IPS-15b (cell line): ENCODE measurements around the gene ZC3H14.
A peak's percentile ranks its signal among the peaks of the same experiment; 100 is the strongest.
"Not testable (repeated sequence)": the region's sequence is repeated elsewhere in the genome, so short reads cannot be mapped to it uniquely, and the experiment has no call there.

ENCODE experiments used
- H3K27me3 ChIP-seq: one replicate; pipeline ENCODE4 v1.6.1; 2013; ENCODE audit warnings: low read length; ENCODE audit not compliant: control insufficient read depth, insufficient read depth
- H3K36me3 ChIP-seq: one replicate; pipeline ENCODE4 v1.6.1; 2013; ENCODE audit warnings: low read length; ENCODE audit not compliant: control insufficient read depth, insufficient read depth
- H3K4me1 ChIP-seq: one replicate; pipeline ENCODE4 v1.6.1; 2013; ENCODE audit warnings: mild to moderate bottlenecking, low read length; ENCODE audit not compliant: control insufficient read depth, insufficient read depth
- H3K4me3 ChIP-seq: one replicate; pipeline ENCODE4 v1.5.1; 2013; ENCODE audit warnings: low read depth, low read length
- H3K9ac ChIP-seq: one replicate; pipeline ENCODE4 v1.6.1; 2013; ENCODE audit warnings: low read depth, mild to moderate bottlenecking, low read length
- H3K9me3 ChIP-seq: one replicate; pipeline ENCODE4 v1.6.1; 2013; ENCODE audit warnings: mild to moderate bottlenecking, low read length; ENCODE audit not compliant: control insufficient read depth, insufficient read depth

Gene ZC3H14, protein sequence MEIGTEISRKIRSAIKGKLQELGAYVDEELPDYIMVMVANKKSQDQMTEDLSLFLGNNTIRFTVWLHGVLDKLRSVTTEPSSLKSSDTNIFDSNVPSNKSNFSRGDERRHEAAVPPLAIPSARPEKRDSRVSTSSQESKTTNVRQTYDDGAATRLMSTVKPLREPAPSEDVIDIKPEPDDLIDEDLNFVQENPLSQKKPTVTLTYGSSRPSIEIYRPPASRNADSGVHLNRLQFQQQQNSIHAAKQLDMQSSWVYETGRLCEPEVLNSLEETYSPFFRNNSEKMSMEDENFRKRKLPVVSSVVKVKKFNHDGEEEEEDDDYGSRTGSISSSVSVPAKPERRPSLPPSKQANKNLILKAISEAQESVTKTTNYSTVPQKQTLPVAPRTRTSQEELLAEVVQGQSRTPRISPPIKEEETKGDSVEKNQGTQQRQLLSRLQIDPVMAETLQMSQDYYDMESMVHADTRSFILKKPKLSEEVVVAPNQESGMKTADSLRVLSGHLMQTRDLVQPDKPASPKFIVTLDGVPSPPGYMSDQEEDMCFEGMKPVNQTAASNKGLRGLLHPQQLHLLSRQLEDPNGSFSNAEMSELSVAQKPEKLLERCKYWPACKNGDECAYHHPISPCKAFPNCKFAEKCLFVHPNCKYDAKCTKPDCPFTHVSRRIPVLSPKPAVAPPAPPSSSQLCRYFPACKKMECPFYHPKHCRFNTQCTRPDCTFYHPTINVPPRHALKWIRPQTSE

DNA sequence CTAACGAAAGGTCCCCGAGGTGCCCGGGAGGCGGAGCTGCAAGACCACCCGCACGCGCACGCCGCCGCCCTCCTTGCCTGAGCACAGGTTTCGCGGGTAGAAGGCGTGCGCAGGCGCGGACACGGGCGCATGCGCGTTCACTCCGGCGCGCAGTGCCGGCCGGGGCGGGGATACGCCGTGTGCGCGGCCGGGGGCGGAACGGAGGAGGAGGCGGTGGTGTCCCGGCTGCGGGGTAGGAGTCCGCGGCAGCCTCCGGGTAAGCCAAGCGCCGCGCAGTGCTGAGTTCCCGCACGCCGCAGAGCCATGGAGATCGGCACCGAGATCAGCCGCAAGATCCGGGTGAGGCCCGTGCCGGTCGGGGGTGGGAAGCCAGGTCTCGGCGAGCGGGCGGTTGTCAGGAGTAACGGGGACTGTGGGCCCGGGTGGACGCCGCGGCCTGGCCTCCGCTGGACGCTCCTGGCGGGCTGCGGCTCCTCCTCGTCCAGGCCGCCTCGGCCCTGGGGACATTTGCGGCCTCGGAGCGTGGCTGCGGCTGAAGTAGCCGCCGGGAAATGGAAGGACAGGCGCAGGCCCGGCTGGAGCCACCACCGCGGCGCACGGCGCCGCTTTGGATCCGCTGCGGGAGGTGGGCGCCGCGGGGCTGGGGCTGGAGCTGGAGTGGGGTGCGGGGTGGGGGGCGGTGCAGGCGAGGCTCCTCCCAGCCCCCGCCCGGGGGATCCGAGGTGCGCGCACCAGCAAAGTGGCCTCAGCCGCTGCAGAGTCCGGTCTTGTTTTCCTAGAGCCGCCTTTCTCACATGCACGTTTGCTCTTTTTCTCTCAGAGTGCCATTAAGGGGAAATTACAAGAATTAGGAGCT, at the start of gene ZC3H14:
Gene ZC3H14, plus strand, starts transcription at position 207 of the 856 bp plus-strand sequence. Its CDS starts 97 bp downstream, at position 304.
- H3K27me3 ChIP-seq = no peaks in the 10 kb centered on the region
- peak within 1 kb of the TSS; percentile 80 for H3K9ac ChIP-seq
- H3K4me3 ChIP-seq = peak within 1 kb of the TSS; percentile 82
- H3K4me1 ChIP-seq = peaks cover 11% of the 10 kb centered on the region
- peaks cover 2% of the 10 kb centered on the region for H3K36me3 ChIP-seq
- H3K9me3 ChIP-seq = no peaks in the 10 kb centered on the region

DNA sequence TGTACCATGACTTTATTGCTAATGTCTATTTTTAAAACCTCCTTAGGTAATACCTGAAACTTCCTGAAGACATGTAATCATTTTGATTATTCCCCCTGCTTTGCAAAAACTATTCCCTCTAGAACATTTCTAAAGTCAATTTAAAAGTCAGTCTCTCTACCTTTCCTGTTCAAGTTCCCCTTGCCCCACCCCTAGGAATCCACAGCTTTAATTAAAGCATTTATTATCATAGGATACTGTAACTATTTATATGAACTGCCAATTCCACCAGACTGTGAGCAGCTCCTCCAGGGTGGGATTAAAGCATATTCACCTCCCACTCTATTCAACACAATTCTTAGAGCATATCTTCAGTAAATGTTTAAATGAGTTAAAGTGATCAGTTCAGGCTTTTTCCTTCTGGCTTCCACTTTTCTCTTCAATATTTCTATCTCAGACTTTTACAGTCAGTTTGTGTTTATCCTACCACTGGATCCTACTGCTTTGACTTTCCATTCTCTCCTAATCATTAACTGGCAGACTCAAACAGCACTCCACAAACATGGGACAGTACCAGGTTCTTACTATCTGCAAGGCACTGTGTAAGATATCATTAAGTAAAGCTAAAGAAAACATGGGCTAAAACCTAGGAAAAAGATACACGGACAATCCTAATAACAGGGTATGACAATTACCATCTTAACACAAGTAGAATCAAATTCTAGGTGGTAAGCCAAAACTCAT, 47.2 kb upstream of the ZC3H14 start:
- no peak overlapping the region for H3K4me3 ChIP-seq
- H3K9ac ChIP-seq = no peak overlapping the region
- H3K9me3 ChIP-seq = no peaks in the 10 kb centered on the region
- no peaks in the 10 kb centered on the region for H3K27me3 ChIP-seq
- no peaks in the 10 kb centered on the region for H3K4me1 ChIP-seq
- H3K36me3 ChIP-seq = no peaks in the 10 kb centered on the region

DNA sequence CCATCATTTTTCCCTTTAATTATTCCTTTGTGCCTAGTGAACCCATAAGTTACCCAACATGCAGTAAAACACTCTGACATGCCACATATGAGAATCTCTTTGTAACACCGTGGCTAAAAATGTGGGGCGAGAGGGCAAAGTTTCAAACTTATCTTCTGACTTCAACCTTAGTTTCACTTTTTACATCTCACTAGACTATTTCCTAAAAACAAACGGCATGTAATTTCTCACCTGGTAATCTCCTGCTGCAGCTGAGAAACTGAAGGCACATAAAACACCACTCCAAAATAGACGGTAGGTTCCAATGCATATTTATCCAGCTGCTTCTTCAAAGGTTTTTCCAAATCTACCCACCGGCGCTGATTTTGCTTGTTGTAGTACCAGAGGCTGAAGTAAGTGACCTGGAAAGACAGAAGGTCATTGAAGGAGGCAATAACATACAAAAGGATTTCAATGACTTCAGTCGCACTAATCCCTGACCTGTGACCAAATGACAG, 45.9 kb upstream of the ZC3H14 start:
- Histone ChIP-seq H3K9ac (no peak overlapping the region), H3K9me3 (no peaks in the 10 kb centered on the region), H3K4me3 (no peak overlapping the region), H3K4me1 (no peaks in the 10 kb centered on the region), H3K27me3 (no peaks in the 10 kb centered on the region), H3K36me3 (no peaks in the 10 kb centered on the region)

DNA sequence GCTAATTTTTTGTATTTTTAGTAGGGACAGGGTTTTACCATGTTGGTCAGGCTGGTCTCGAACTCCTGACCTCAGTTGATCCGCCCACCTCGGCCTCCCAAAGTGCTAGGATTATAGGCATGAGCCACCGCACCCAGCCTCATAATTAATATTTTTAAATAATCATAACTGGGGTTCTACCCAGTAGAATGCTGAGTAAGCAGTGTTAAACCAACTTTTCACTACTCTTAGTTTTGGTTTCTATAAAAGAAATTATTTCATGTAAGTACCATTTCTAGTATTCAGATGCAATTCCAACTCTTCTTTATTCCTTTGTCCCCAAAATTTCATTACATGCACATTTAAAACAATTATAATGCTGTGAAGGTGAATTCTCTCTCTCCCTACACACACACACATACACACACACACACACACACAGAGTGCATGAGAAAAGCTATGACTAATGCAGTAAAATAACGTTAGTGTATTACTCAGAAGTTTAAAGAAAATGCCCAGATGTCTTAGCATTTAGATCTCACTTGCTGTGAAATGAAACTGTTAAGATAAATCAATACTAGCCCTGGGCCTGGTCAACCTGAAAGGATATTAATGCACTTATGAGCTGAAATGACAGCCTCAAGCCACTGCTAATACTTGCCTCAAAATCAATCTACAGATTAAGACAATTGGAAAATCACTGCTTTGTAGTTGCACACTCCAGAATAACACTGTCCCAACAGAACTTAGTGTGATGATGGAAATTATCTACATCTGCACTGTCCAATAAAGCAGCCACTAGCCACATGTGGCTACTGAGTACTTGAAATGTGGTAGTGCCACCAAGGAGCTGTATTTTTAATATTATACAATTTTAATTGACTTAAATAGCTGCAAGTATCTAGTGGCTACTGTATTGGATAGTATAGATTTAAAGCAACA, 44.0 kb upstream of the ZC3H14 start:
- no peaks in the 10 kb centered on the region for H3K9me3 ChIP-seq
- no peak overlapping the region for H3K9ac ChIP-seq
- H3K4me3 ChIP-seq = no peak overlapping the region
- H3K4me1 ChIP-seq = no peaks in the 10 kb centered on the region
- no peaks in the 10 kb centered on the region for H3K36me3 ChIP-seq
- no peaks in the 10 kb centered on the region for H3K27me3 ChIP-seq

DNA sequence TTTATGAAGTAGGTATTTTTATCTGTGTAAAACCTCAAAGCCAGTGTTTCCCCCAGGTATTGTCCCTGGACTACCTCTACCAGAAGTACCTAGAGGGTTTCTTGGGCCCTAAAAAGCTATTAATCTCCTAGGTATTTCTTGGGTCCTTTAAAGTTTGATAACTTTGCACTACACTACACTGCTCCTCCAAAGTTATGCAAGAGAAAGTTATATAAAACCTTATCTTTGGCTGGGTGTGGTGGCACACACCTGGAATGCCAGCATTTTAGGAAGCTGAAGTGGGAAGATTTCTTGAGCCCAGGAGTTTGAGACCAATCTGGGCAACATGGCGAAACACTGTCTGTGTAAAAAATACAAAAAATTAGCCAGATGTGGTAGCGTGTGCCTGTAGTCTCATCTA, 42.9 kb upstream of the ZC3H14 start:
- Histone ChIP-seq H3K9me3 (no peaks in the 10 kb centered on the region), H3K9ac (no peak overlapping the region), H3K36me3 (no peaks in the 10 kb centered on the region), H3K4me1 (no peaks in the 10 kb centered on the region), H3K4me3 (no peak overlapping the region), H3K27me3 (no peaks in the 10 kb centered on the region)

DNA sequence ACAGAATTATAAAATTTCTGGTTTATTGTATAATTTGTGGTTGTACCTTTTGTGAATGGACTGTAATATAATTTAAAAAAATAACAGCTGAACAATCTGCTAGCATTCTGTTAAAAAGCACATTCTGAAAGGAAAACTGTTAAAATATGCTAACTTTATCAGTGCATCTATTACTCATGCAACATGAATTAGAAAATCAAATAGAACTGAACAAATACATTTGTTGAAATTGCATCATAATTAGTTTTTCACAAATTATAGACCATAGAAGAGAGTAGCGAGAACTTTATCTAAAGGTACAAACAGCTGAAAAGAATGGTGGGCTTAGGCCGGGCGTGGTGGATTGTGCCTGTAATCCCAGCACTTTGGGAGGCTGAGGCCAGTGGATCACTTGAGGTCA, 41.0 kb upstream of the ZC3H14 start:
- Histone ChIP-seq H3K9ac (no peak overlapping the region), H3K9me3 (no peaks in the 10 kb centered on the region), H3K4me3 (no peak overlapping the region), H3K36me3 (no peaks in the 10 kb centered on the region), H3K27me3 (no peaks in the 10 kb centered on the region), H3K4me1 (no peaks in the 10 kb centered on the region)

DNA sequence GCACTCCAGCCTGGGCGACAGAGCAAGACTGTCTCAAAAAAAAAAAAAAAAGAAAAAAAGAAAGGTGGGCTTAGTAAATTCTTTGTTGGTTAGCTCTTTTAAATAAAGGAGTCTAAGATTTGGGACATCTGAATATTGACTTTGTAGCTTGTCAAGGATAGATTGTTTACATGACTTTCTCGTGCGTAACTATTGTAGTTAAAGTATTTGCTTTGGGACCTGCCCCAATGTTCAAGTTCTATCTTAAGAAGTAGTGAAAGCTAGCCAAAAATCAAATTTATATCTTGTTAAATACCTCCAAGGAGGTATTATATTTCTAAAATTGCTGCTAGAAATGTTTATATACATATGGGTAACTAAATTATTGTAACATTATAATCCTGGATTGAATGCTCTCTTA, 40.4 kb upstream of the ZC3H14 start:
- no peaks in the 10 kb centered on the region for H3K4me1 ChIP-seq
- no peak overlapping the region for H3K9ac ChIP-seq
- no peak overlapping the region for H3K4me3 ChIP-seq

DNA sequence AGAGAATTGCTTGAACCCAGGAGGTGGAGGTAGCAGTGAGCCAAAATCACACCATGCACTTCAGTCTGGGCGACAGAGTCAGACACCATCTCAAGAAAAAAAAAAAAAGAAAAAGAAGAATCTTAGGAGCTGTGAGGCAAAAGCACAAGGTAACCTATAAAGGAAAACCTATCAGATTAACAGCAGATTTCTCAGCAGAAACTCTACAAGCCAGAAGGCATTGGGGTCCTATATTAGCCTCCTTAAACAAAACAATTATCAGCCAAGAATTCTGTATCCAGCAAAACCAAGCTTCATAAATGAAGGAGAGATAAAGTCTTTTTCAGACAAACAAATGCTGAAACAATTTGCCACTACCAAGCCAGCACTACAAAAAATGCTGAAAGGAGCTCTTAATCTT, 32.9 kb upstream of the ZC3H14 start:
- H3K36me3 ChIP-seq, H3K9me3 ChIP-seq, H3K4me1 ChIP-seq, H3K9ac ChIP-seq, H3K4me3 ChIP-seq, H3K27me3 ChIP-seq: not testable (repeated sequence)

More for the DNA sequence above, 40.4 kb upstream of the ZC3H14 start:
- H3K9me3 ChIP-seq = no peaks in the 10 kb centered on the region
- H3K27me3 ChIP-seq = no peaks in the 10 kb centered on the region
- H3K36me3 ChIP-seq = no peaks in the 10 kb centered on the region

DNA sequence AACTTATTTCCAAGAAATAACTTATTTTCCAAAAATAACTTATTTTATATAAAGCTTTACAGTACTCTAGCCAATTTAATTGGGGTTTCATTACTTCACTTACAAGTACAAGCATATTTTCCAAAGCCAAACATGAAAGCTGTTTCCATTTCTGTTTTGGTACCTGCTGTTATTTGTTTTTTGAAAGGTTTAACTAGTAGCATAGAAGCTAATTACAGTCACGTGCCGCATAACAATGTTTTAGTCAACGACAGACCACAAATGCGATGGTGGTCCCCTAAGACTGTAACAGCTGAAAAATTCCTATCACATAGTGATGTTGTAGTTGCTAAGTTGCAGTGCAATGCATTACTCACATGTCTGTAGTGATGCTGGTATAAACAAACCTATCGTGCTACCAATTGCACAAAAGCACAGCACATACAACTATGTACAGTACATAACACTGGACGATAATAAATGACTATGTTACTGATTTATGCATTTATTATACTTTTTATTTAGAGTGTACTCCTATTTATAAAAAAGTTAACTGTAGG, 29.7 kb upstream of the ZC3H14 start:
- H3K4me3 ChIP-seq = no peak overlapping the region
- H3K9me3 ChIP-seq = no peaks in the 10 kb centered on the region
- no peaks in the 10 kb centered on the region for H3K36me3 ChIP-seq
- H3K4me1 ChIP-seq = no peaks in the 10 kb centered on the region
- no peaks in the 10 kb centered on the region for H3K27me3 ChIP-seq
- no peak overlapping the region for H3K9ac ChIP-seq

DNA sequence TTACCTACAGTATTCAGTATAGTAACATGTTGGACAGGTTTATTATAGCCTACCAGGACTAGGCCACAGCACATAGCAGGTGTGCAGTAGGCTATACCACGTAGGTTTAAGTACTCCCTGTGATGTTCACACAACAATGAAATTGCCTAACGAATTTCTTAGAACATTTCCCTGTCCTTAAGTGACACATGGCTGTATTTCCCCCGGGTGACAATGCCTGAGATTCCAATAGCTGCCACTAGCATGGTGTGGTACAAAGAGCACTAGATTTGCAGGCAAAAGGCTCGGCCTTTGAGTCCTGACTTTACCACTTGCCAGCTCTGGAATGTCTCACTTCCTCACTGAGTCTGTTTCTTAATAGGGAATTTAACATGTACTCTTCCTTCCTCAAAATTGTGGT, 27.7 kb upstream of the ZC3H14 start:
- H3K27me3 ChIP-seq = no peaks in the 10 kb centered on the region
- H3K4me3 ChIP-seq = no peak overlapping the region
- no peaks in the 10 kb centered on the region for H3K9me3 ChIP-seq
- H3K4me1 ChIP-seq = no peaks in the 10 kb centered on the region
- H3K36me3 ChIP-seq = no peaks in the 10 kb centered on the region
- no peak overlapping the region for H3K9ac ChIP-seq
